DMS153 (cell line): ENCODE measurements around the gene CXCR2.
"Not testable (repeated sequence)": the region's sequence is repeated elsewhere in the genome, so short reads cannot be mapped to it uniquely, and the experiment has no call there.

Experiments
- DNase-seq: peaks from one replicate; lab custom pipeline; 2025; lab: John Stamatoyannopoulos, UW

The CXCR2 gene

DNA sequence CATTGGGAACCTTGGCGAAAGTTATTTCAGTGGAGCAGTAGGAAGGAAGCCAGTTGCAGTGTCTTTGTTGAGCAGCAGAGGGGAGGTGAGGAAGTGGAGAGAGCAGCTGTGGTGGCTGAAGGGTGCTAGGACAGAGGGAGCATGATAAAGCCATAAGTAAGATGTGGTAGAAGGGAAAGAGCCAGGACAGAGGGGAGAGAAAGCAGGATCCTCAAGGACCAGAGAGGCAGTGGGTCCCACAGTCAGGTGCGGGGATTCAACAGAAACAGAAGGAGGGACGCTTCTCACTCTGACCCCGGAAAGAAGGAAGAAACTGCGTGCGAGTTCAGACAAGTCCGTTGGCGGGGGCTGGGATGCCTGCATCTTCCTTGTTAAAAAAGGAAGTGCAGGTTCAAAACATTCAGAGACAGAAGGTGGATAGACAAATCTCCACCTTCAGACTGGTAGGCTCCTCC, at the start of gene CXCR2:
CXCR2 (plus strand) TSS at position 403 of the 455 bp plus-strand sequence. CDS start 8,774 bp downstream, outside the sequence.
- no peak for DNase-seq

DNA sequence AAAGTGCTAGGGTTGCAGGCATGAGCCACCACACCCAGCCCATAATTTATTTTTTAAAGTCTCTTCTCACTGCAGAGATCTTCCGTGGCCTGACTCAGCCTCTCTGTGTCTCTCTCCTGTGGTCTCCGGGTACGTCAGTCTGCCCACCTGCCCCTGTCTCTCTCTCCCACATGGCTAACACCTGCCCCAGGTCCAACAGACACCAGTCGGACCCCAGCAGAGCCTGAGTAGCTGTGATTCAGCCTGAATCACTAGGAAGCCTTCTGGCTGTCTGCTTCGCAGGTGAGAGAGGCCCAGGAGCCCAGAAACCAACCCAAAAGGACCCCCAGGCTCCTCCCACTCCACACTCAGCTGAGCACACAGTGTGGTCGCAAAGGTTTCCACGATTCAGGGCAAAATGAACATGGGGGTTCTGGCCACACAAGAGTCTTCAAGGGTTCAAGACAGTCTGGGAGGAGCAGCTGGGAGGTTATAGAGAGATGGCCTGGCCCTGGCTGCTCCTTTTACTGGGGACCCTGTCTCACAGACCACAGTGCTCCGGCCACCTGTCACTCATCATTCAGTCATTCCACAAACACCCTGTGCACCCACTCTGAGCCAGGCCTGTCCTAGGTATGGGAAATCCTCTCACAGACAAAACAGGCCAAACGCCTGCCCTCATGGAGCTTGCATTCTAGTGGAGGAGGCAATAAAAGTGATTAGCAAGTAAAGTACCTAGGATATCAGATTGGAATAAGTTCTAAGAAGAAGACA, 48.2 kb upstream of the CXCR2 start:
- no peak for DNase-seq

DNA sequence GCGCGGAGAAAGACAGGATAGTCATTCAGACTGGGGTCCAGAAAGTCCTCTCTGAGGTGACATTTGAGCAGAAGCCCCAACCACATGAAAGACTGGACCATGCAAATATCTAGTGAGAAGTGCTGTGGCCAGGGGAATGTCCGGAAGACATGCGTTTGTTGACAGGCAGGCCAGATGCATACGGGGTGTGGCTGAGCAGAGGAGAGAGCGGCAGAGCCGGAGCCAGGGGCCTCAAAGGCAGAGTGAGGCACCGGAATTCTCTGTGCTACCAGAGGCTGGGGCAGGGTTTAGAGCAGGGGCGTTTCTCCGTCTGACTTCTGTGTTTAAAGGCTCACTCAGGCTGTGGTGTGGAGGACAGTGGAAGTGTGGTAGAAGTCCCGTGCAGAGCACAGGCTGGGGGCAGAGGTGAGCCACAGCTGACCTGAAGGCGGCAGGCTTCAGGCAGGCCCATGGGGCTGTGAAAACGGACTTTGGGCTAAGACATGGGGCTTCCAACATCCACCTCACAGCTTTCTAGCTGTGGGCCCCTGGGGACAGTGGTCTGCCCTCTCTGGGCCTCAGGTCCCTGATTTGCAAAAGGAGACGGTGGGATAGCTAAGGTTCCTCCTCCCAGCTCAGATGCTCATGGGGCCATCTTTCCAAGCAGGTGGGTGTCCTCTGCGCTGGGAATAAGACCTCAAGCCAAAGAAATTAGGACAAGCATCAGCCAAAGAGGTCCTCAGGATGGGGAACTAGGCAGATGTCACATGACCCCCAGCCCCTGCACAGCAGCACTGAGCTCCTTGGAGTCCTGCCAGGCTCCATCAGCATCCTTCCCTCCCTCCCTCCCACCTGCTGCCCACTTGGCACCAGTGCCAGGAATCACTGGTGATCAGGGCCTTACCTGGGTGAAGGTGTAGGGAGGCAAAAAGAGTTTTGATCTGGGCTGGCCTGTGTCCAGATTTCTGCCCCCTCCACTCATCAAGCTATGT, 45.6 kb upstream of the CXCR2 start:
- no peak for DNase-seq

- no peak for DNase-seq
Observed at GRCh38 chr2:218081063-218081462, 44.8 kb upstream of the CXCR2 start.

- DNase-seq: no peak
Observed at GRCh38 chr2:218081695-218082094, 44.1 kb upstream of the CXCR2 start.

DNA sequence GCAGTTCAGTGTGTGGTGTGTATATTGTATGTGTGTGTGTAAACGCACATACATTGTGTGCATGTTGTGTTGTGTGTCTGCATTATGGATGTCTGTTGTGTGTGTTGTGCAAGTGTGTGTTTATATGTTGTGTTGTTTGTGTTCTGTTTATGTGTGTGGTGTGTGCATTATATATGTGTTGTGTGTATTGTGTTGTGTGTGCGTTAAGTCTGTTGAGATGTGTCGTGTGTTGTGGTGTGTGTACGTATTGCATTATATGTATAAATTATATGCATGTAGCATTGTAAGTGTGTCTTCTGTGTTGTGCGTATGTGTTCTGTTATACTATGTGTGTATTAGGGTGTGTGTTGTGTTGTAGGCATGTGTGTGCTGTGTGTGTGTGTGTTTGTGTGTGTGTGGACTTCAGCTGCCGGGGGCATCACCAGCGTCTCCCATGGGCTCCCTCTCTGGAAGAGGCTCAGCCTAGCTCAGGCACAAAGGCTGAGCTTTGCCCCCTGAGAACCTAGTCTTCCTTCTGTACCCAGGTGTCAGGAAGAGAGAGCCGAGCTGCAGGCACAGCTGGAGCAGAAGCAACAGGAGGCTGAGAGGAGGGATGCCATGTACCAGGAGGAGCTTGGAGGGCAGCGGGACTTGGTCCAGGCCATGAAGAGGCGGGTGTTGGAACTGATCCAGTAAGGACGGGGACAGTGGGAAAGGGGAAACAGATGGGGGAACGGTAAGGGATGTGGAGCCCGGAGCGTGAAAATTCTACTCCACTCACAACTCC, 43.1 kb upstream of the CXCR2 start:
- no peak for DNase-seq

DNA sequence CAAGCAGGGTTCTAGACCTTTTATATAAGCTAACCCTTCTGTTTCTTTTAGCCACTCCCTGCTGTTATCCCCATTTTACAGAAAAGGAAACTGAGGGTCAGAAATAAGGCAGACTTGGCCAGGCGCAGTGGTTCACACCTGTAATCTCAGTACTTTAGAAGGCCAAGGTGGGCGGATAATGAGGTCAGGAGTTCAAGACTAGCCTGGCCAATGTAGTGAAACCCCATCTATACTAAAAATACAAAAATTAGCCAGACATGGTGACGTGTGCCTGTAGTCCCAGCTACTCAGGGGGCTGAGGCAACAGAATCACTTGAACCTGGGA, 42.5 kb upstream of the CXCR2 start:
- no peak for DNase-seq

- DNase-seq: no peak
Observed at GRCh38 chr2:218086478-218086877, 39.4 kb upstream of the CXCR2 start.

- DNase-seq: no peak
Observed at GRCh38 chr2:218089259-218089658, 36.6 kb upstream of the CXCR2 start.

DNA sequence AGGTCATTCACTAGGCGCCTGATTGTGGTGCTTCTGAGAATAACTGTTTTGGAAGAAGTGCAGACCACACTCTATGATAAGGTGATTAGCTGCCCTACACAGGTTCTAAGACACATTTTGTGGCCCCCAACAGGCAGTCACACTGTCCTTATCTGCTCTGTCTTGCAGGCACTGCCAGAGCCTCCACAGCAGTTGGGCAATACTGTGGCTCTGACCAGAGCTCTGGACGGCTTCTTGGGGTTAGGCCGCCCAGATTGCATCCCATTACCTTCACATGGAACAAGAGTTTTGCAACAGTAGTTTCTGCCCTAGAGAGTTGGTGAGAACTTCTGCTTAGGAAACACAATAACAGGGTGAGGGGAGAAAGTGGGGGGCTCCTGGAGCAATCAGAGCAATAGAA, 34.1 kb upstream of the CXCR2 start:
- DNase-seq: no peak

GRCh38 chr2:218093879-218094278, 31.9 kb upstream of the CXCR2 start:
- DNase-seq: no peak

GRCh38 chr2:218095853-218096252, 30.0 kb upstream of the CXCR2 start:
- DNase-seq: no peak

- no peak for DNase-seq
Observed at GRCh38 chr2:218097975-218098374, 27.9 kb upstream of the CXCR2 start.

- DNase-seq: not testable (repeated sequence)
Observed at GRCh38 chr2:218108834-218109233, 17.0 kb upstream of the CXCR2 start.

- not testable (repeated sequence) for DNase-seq
Observed at GRCh38 chr2:218121789-218122188, 4.0 kb upstream of the CXCR2 start.

DNA sequence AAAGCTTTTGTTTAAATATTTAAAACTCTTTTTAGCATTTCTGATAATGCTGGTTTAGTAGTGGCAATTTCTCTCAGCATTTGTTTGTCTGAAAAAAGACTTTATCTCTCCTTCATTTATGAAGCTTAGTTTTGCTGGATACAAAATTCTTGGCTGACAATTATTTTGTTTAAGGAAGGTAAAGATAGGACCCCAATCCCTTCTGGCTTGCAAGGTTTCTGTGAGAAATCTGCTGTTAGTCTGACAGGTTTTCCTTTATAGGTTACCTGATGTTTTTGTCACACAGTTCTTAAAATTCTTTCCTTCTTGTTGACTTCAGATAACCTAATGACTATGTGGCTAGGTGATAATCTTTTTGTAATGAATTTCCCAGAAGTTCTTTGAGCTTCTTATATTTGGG, 3.5 kb upstream of the CXCR2 start:
- DNase-seq: not testable (repeated sequence)

DNA sequence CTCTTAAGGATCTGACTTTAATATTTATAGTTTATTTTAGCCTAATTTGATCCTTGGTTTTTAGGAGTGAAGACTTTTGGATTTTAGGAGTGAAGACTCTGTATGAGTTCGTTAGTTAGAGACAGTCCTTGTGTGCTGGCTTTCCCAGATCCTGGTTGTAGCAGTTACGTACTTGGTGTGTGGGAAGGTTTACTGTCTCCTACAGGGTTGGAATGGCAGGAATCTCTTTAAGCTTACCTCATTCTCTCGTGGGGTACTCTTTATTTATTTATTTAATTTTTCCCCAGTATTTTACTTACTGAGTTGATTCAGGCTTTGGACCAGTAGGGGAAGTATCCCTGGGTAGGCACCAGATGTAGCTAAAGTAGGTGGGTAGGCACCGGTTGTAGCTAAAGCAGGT, 1.8 kb upstream of the CXCR2 start:
- no peak for DNase-seq

DNA sequence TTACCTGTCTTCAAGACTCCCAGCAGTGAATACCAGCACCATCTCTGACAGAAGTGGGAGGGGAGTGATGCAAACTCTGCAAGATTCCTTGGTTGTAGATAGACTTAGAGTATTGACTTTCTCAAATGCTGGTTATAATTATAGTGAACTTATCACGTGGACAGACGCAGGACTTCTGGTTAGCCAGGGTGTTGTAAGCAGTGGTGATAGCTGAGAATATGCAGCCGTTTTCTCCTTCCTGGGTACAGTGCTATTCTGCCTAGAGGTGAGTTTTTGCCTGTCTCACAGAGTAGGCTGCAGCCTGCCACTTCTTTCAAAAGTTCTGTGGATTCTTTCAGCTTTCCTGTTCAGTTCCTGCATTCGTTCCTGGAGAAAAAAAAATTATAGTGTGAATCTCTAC, 733 bp upstream of the CXCR2 start:
- DNase-seq: no peak

DNA sequence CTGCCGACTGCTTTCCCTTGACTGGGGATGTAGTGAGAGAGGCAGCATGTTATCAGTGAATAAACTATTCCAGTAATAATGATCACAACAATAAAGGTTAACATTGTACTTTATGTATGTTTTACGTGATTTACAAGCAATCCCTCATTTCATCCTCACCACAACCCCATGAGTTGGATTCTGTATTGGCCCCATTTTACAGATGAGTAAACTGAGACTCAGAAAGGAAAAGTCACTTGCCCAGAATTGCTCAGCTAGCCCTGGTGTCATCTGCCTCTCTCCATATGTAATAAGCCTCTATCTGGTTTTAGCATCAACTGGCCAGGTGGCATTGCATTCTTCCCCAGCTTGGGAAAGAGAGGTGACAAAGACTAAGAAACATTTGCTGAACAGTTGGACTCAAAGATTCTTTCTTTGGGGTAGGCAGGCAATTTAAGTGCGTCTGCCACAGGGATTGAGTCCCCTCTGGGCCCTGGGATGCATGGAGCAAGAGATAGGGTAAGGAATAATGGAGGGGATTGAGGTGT, 2.2 kb downstream of the CXCR2 start:
- no peak for DNase-seq

DNA sequence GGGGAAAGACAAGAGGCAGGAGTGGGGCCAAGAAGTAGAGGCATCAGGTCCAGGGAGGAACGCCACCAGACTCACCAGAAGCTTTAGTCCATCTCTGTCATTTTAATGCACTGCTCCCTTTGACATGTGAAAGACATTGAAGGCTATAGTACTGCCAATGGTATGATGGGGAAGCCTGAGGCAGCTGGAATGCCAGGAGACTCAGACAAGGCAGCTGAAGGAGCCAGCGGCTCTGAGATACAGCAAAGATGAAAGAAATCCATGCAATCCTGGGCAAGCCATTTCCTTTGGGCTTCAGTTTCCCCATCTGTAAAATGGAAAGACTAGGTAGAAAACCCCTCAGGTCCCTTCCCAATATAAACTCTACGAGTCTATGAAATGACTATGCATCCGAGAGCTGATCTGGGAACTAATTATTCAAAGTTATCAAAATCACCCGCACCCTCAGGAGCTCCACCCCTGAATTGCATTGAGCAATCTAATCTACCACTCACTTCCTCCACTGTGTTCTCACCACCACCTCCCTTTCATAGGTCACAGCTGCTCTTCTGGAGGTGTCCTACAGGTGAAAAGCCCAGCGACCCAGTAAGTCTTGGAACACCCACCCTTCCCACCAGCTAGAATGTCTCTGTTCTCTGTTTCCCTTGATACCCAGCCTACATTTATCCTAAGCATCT, 3.1 kb downstream of the CXCR2 start:
- no peak for DNase-seq

- DNase-seq: no peak
Observed at GRCh38 chr2:218129458-218130135, 3.8 kb downstream of the CXCR2 start.
